Immature natural killer cell (primary cell): Measurements from ENCODE around the gene TRIP6. TPM values are rescaled to one million over a fixed set of nuclear protein-coding genes. Genes with fewer than 3 reads are reported as not detected.

ENCODE experiments used
- DNase-seq, 3 donors: peaks; one replicate each; pipeline ENCODE4 v3.0.0; 2022; ENCODE audit warnings: mixed read lengths in 1 of 3
- H3K27ac Mint-ChIP-seq, 6 donors: one replicate each; pipeline ENCODE4 v1.8.0; 2020; ENCODE audit warnings: mixed read lengths in 6 of 6, mild to moderate bottlenecking in 5 of 6, inconsistent platforms in 4 of 6, moderate library complexity in 3 of 6
- H3K27me3 Mint-ChIP-seq, 3 donors: one replicate each; pipeline ENCODE4 v1.8.0; 2020 to 2021; ENCODE audit warnings: low read depth in 3 of 3, mild to moderate bottlenecking in 3 of 3, mixed read lengths in 3 of 3, moderate library complexity in 3 of 3, inconsistent platforms in 1 of 3
- H3K36me3 Mint-ChIP-seq, 3 donors: one replicate each; pipeline ENCODE4 v1.8.0; 2020; ENCODE audit warnings: mixed read lengths in 3 of 3, inconsistent platforms in 2 of 3, mild to moderate bottlenecking in 2 of 3
- H3K4me1 Mint-ChIP-seq, 2 donors: one replicate each; pipeline ENCODE4 v1.8.0; 2020; ENCODE audit warnings: inconsistent platforms in 2 of 2, mild to moderate bottlenecking in 2 of 2, mixed read lengths in 2 of 2, moderate library complexity in 1 of 2
- H3K4me3 Mint-ChIP-seq, 5 donors: one replicate each; pipeline ENCODE4 v1.8.0; 2020; ENCODE audit warnings: mild to moderate bottlenecking in 5 of 5, mixed read lengths in 5 of 5, inconsistent platforms in 3 of 5, moderate library complexity in 3 of 5
- H3K9me3 Mint-ChIP-seq, 6 donors: one replicate each; pipeline ENCODE4 v1.8.0; 2020; ENCODE audit warnings: mild to moderate bottlenecking in 6 of 6, mixed read lengths in 6 of 6, inconsistent platforms in 4 of 6, moderate library complexity in 3 of 6
- polyA plus RNA-seq, 3 donors: library from polyadenylated mRNA; unstranded; fragments of 300-500 nt; fragmentation: Illumina TruSeq; gene quantifications; one replicate each; pipeline ENCODE4 v1.2.3, GENCODE V29; 2021

TRIP6 gene
- polyA plus RNA-seq, 3 donors from 2014 or later: 0.11 TPM; not detected in 2

DNA sequence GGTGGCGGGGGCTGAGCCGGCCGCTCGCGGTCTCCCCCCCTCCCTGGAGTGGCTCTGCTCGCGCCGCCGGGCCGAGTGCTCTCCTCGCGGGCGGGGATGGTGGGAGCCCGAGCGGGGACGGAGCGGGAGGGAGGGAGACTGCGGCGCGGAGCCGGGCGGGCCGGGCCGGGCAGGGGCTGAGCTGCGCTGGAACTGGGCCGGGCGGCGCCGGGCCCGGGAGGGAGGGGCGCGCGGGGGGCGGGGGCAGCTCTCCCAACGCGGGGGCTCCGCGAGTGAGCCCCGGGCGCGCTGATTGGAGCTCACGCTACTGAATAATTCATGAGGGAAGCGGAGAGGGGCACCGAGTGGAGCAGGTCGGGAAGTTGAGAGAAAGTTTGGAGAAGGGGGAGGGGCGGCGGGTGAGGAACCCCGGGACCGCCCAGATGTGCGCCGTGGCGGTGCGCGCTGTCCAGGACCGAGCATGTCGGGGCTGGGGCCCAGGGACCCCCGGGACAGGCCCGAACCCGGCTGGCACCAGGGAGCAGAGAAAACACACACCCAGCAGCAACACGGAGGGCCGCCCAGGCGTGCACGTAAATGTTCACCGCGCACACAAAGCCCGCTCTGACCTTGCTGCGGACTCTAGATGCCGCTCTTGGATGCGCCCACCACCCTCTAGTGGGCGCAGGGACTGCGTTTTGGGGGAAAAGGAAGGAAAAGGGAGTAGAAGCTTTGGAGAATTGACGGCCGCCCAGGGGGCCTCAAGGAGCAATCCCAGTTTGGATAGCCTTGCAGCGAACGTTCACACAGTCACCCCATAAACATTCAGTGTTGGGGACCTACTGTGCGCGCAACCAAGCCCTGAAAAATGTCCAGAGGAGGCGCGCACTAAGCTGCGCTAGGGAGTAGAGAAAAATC lies 39.6 kb upstream of the TRIP6 start, which contains the start of gene EPHB4:
TSS of gene EPHB4 (minus strand) at position 194 of the 897 bp plus-strand sequence. CDS start 493 bp downstream, outside the sequence.
- Mint-ChIP-seq H3K36me3 (peaks cover 0 to 3% (median 0%) of the 10 kb centered on the region in 3 donors), H3K27ac (no peak within 1 kb of the TSS), H3K9me3 (peaks cover 0 to 2% (median 0%) of the 10 kb centered on the region in 6 donors), H3K27me3 (peaks cover 14 to 25% (median 17%) of the 10 kb centered on the region in 3 donors), H3K4me3 (peak within 1 kb of the TSS; percentile 4 to 69 (median 23)), H3K4me1 (peaks cover 12 to 13% of the 10 kb centered on the region in 2 donors)
- no peak for DNase-seq

DNA sequence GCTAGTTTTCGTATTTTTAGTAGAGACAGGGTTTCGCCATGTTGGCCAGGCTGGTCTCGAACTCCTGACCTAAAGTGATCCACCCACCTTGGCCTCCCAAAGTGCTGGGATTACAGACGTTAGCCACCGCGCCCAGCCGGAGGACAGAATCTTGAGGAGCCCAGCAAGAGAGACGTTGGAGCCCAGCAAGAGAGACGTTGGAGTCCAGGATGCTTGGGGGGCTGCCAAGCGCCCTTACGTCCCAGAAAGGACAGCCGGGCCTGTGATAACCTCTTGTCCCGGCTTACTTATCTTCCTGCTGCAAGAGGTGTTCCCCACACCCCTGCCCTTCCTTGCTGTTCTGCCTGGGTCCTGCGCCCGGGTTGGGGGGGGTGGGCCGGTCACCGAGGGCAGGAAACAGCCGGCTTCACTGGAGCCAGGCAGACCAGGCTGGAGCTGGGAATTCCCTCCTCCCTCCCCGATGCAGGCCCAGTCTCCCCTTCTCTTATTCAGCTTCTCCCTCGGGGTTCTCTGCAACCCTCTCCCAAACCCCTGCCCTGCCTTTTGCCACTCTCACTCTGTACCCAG lies 38.0 kb upstream of the TRIP6 start:
- no peak overlapping the region for H3K4me3 Mint-ChIP-seq
- H3K36me3 Mint-ChIP-seq: peaks cover 0 to 3% (median 0%) of the 10 kb centered on the region in 3 donors
- no peak overlapping the region for H3K27ac Mint-ChIP-seq
- peaks cover 12 to 13% of the 10 kb centered on the region in 2 donors for H3K4me1 Mint-ChIP-seq
- H3K9me3 Mint-ChIP-seq: peaks cover 0 to 2% (median 0%) of the 10 kb centered on the region in 6 donors
- no peak for DNase-seq
- peaks cover 14 to 19% (median 17%) of the 10 kb centered on the region in 3 donors for H3K27me3 Mint-ChIP-seq

DNA sequence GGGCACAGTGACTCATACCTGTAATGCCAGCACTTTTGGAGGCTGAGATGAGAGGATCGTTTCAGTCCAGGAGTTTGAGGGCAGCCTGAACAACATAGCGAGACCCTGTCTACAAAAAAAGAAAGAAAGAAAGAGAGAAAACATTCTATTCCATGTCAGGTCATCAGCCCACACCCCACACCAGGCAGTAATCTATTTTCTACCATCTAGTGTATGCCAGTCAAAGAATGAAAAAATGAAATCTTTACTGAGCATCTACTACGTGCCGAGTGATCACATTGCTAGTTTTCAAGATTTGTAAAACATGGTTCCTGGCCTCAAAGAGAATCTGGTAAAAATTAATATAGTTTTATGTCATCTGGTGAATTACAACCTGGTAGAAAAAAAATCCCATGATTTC lies 36.8 kb upstream of the TRIP6 start:
- Mint-ChIP-seq H3K27ac (no peak overlapping the region), H3K4me3 (no peak overlapping the region), H3K9me3 (no peaks in the 10 kb centered on the region), H3K27me3 (peaks cover 13 to 17% (median 13%) of the 10 kb centered on the region in 3 donors), H3K36me3 (peaks cover 0 to 2% (median 0%) of the 10 kb centered on the region in 3 donors), H3K4me1 (peaks cover 12 to 13% of the 10 kb centered on the region in 2 donors)
- DNase-seq: no peak

DNA sequence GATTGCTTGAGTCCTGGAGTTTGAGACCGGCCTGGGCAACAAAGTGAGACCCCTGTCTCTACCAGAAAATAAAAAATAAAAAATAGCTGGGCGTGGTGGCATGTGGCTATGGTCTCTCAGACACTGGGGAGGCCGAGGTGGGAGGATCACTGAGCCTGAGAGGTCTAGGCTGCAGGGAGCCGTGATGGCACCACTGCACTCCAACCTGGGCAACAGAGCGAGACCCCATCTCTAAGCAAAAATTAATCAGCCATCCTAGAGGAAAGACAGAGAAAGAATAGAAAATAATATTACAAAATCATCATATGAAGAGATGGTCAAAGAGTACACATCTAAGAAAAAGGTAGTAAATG lies 34.9 kb upstream of the TRIP6 start:
- Mint-ChIP-seq H3K27ac (no peak overlapping the region), H3K27me3 (peaks cover 3 to 11% (median 11%) of the 10 kb centered on the region in 3 donors), H3K36me3 (no peaks in the 10 kb centered on the region), H3K9me3 (no peaks in the 10 kb centered on the region), H3K4me1 (peaks cover 10 to 15% of the 10 kb centered on the region in 2 donors), H3K4me3 (no peak overlapping the region)
- DNase-seq: no peak

DNA sequence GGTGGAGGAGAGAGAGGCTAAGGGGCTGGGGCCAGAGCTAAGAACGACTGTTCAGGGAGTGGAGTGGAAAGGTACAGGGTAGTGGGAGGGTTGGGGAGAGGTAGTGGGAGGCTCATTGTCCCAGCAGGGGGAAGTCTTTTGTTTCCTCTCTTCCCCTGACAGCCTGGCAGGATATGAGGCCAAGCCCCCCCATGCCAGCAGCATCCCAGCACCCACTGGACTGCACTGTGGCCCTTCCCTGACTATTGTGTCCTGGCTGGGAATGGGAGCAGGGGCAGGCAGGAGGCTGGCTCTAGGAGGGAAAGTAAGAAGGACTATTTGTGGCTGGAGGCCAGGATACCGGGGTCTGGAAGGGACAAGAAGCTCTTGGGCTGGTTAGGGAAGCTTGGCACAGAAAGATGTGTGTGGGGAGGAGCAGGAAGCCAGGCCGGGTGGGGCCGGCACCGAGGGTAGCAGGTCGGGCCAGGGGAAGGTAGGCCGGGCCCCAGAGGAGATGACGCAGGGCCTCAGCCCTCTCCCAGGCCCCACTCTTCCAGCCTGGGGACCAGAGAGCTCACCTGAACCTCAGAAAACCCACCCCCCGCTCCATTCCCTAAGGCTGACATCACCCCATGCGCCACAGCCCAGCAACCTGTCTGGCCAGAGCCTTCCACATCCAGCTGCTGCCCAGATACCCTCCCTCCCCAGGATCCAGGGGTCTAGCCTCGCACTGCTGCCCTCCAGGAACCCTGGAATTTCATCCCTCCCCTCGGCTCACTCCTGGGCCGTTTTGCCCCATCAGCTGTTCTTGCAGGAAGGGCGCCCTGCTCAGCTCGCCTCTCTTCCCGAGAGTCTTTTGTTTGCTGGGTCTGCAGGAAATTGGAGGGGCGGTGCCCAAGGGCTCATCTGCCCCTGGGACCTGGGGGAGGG lies 31.0 kb upstream of the TRIP6 start:
- no peak for DNase-seq
- H3K4me3 Mint-ChIP-seq: peak overlapping the region; percentile 44 to 65 (median 64)
- H3K27me3 Mint-ChIP-seq: peaks cover 2 to 5% (median 2%) of the 10 kb centered on the region in 3 donors
- peaks cover 10 to 11% of the 10 kb centered on the region in 2 donors for H3K4me1 Mint-ChIP-seq
- H3K27ac Mint-ChIP-seq: peak overlapping the region in 3 of 6 donors; percentile 17 to 80 (median 23)
- H3K36me3 Mint-ChIP-seq: no peaks in the 10 kb centered on the region
- no peaks in the 10 kb centered on the region for H3K9me3 Mint-ChIP-seq

DNA sequence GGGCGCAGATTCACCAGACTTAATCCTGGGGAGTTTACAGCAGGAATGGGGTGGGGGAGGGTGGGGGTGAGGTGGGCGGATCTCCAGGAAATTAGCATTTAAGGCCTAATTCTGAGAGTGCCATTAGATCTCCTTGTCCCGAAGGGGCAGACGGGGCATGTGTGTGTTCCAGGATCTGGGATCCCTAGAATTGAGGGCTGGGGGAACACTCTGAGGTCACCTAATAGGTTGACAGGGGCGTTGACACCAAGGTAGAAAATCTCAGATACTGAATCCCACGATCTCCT lies 30.4 kb upstream of the TRIP6 start:
- H3K36me3 Mint-ChIP-seq: no peaks in the 10 kb centered on the region
- no peak for DNase-seq
- H3K27ac Mint-ChIP-seq: peak overlapping the region in 3 of 6 donors; percentile 84 to 87 (median 86)
- H3K4me3 Mint-ChIP-seq: peak overlapping the region; percentile 87 to 93 (median 87)
- H3K27me3 Mint-ChIP-seq: peaks cover 2 to 5% (median 2%) of the 10 kb centered on the region in 3 donors
- H3K9me3 Mint-ChIP-seq: no peaks in the 10 kb centered on the region
- peaks cover 10 to 11% of the 10 kb centered on the region in 2 donors for H3K4me1 Mint-ChIP-seq

DNA sequence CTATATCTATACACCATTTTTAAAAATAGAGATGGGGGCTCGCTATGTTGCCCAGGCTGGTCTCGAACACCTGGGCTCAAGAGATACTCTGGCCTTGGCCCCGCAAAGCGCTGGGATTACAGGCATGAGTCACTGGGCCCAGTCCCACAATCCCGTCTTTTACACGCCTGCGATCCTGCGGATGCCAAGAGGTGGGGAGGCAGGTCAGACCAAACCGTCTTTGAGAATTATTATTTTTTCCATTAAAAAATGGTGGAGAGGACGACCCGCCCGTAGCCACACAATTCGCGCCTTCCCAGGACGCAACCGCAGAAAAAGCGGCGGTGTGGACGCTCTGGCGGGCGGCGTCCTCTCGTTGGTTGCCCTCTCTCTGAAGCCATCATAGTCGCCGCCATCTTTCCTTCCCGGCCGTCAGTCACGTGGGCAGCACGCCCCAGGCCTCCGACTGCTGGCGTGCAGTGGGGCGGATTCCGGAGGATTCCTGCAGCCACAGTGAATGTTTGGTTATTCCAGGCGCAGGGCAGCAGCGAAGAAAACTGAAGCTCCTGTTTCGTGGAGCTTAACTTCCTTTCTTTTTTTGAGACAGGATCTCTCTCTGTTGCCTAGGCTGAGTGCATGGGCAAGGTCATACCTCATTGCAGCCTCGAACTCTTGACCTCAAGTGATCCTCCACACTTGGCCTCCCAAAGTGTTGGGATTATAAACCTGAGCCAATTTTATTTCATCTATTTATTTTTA lies 29.9 kb upstream of the TRIP6 start:
- no peaks in the 10 kb centered on the region for H3K9me3 Mint-ChIP-seq
- peaks cover 2 to 5% (median 2%) of the 10 kb centered on the region in 3 donors for H3K27me3 Mint-ChIP-seq
- peak overlapping the region; percentile 87 to 93 (median 87) for H3K4me3 Mint-ChIP-seq
- peak; percentile 68 to 72 (median 71) for DNase-seq
- no peaks in the 10 kb centered on the region for H3K36me3 Mint-ChIP-seq
- peaks cover 10 to 11% of the 10 kb centered on the region in 2 donors for H3K4me1 Mint-ChIP-seq
- H3K27ac Mint-ChIP-seq: peak overlapping the region in 5 of 6 donors; percentile 51 to 88 (median 86)

DNA sequence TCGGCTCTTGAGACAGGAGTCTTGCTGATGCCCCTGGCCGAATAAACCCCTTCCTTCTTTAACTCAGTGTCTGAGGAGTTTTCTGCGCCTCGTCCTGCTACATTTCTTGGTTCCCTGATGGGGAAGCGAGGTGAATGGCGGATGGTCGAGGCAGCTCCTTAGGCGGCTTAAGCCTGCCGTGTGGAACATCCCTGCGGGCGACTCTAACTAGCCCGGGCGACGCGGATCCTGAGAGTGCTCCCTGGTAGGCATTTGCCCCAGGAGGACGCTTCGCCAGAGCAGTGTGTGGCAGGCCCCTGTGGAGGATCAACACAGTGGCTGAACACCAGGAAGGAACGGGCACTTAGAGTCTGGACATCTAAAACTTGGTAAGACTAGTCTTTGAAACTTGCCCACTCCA lies 27.8 kb upstream of the TRIP6 start:
- Mint-ChIP-seq H3K4me3 (no peak overlapping the region), H3K27ac (no peak overlapping the region), H3K27me3 (peaks cover 0 to 5% (median 2%) of the 10 kb centered on the region in 3 donors), H3K4me1 (peaks cover 10 to 11% of the 10 kb centered on the region in 2 donors), H3K36me3 (no peaks in the 10 kb centered on the region), H3K9me3 (no peaks in the 10 kb centered on the region)
- no peak for DNase-seq

DNA sequence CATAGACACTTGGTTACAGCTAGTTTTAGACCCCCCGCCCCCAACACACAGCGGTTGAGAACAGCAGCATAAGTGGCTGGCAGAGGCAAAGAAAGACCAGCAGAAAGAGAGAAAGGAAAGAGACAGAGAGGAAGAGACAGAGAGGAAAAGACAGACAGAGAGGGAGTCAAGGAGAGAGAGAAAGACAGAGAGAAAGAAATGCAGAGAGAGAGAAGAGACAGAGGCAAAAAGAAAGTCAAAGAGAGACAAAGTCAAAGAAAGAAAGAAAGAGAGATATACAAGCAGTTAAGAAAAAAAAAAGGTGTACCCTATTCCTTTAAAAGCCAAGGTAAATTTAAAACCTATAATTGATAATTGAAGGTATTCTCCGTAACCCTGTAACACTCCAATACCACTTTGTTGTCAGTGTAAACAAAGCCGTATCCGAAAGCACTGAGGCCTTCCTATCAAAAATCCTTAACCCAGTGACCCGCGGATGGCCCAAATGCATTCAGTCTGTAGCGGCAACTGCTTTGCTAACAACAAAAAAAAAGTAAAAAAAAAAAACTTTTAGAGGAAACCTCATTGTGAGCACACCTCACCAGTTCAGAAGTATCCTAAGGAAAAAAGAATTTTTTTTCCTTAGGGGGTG lies 26.6 kb upstream of the TRIP6 start:
- Mint-ChIP-seq H3K36me3 (no peaks in the 10 kb centered on the region), H3K27ac (no peak overlapping the region), H3K4me3 (no peak overlapping the region), H3K4me1 (peaks cover 10% of the 10 kb centered on the region in 2 donors), H3K27me3 (peaks cover 0 to 5% (median 2%) of the 10 kb centered on the region in 3 donors), H3K9me3 (no peaks in the 10 kb centered on the region)
- no peak for DNase-seq

DNA sequence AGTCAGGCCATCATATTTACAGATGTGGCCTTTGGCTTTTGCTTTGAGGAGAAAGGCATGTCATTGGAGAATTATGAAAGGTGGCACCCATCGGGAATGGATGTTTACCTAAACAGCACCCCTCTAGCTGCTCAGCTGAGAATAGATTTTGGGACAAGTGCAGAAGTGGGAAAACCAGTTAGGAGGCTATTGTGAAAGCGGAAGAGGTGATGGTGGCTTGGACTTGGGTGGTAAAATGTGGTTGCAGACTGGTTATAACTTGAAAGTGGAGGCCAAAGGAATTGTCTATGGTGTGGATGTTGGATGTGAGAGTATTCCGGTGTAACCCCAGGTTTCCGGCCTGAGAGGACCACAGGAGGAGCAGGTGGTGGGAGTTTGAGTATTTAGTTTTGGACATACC lies 19.8 kb upstream of the TRIP6 start:
- Mint-ChIP-seq H3K36me3 (no peaks in the 10 kb centered on the region), H3K4me3 (no peak overlapping the region), H3K9me3 (no peaks in the 10 kb centered on the region)

DNA sequence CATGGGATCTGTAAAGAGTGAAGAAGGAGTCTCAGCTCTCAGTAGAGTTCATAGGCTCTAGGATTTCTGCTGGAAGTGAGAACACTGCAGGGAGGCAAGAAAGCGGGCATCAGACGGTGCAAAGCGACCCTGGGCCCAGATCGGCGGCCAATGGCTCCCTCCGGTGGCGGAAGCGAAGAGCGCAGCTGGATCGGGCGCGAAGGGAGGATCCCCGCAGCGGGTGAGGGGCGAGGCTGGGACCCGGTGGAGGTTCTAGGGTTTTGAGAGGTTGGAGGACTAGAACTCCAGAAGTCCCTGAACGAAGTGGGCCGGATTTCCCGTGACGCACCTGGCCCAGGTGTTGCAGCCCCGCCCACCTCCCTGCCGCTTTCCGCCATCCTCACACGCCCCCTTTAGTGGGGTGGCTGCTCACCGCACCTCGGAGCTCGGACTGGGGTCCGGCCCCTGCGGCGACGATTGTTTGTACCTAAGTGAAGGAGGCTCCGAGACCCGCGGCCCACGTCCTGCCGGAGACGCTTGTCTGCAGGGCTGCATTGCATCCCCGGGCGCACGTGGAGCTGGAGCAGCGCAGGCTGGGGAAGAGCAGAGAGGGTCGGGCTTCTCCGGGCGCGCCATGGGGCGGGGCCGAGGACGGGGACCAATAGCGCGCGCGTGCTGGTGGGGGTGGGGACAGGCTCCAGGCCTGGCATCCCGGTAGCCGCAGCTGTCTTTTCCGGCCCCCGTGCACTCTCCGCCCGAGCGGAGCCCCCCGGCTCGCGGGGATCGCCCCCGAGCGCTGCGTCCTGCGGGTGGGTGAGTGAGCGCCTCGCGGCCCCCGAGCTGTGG lies 14.9 kb upstream of the TRIP6 start, which contains the start of gene SLC12A9:
TSS of gene SLC12A9 (plus strand) at position 666 of the 825 bp plus-strand sequence. CDS start 1,485 bp downstream, outside the sequence.
- H3K27ac Mint-ChIP-seq: peak within 1 kb of the TSS; percentile 65 to 91 (median 81)
- H3K4me3 Mint-ChIP-seq: peak within 1 kb of the TSS; percentile 85 to 92 (median 89)
- H3K4me1 Mint-ChIP-seq: peaks cover 17 to 22% of the 10 kb centered on the region in 2 donors
- H3K36me3 Mint-ChIP-seq: peaks cover 0 to 2% (median 0%) of the 10 kb centered on the region in 3 donors
- no peaks in the 10 kb centered on the region for H3K9me3 Mint-ChIP-seq
- peak; percentile 71 to 77 (median 74) for DNase-seq
- H3K27me3 Mint-ChIP-seq: peaks cover 0 to 2% (median 0%) of the 10 kb centered on the region in 3 donors

More for the DNA sequence above, 19.8 kb upstream of the TRIP6 start:
- H3K27me3 Mint-ChIP-seq: peaks cover 0 to 2% (median 0%) of the 10 kb centered on the region in 3 donors
- no peak overlapping the region for H3K27ac Mint-ChIP-seq
- H3K4me1 Mint-ChIP-seq: peaks cover 5 to 7% of the 10 kb centered on the region in 2 donors
- no peak for DNase-seq
